Small intestine (tissue), 16 donors: ENCODE data around the gene PWWP2B. TPM values are rescaled to one million over a fixed set of nuclear protein-coding genes. Genes with fewer than 3 reads are reported as not detected.

Experiments
- DNase-seq, 2 donors: peaks; one replicate each; pipeline versions ENCODE4 v3.0.0 to v3.0.0-alpha.2; 2013
- FAIRE-seq: peaks from 2 replicates; lab custom pipeline; 2012; peaks lifted over from hg19 to GRCh38; lab: Jason Lieb, UNC
- H3K27ac ChIP-seq, 3 donors: one replicate each; pipeline ENCODE4 v1.5.1; 2013; ENCODE audit warnings: low read length in 2 of 3, mild to moderate bottlenecking in 2 of 3, control low read depth in 1 of 3, inconsistent platforms in 1 of 3, low read depth in 1 of 3, moderate library complexity in 1 of 3
- H3K27me3 ChIP-seq, 3 donors: one replicate each; pipeline ENCODE4 v1.6.1; 2013; ENCODE audit warnings: low read length in 3 of 3, inconsistent platforms in 1 of 3; ENCODE audit not compliant: control insufficient read depth in 3 of 3, insufficient read depth in 3 of 3
- H3K36me3 ChIP-seq, 3 donors: one replicate each; pipeline ENCODE4 v1.6.1; 2013; ENCODE audit warnings: low read length in 3 of 3, inconsistent platforms in 1 of 3, low read depth in 1 of 3, mild to moderate bottlenecking in 1 of 3, moderate library complexity in 1 of 3; ENCODE audit not compliant: control insufficient read depth in 3 of 3, insufficient read depth in 2 of 3
- H3K4me1 ChIP-seq, 3 donors: one replicate each; pipeline ENCODE4 v1.6.1; 2013; ENCODE audit warnings: low read length in 2 of 3, inconsistent platforms in 1 of 3, low read depth in 1 of 3, mild to moderate bottlenecking in 1 of 3, moderate library complexity in 1 of 3; ENCODE audit not compliant: control insufficient read depth in 3 of 3, insufficient read depth in 2 of 3
- H3K4me3 ChIP-seq, 3 donors: one replicate each; pipeline ENCODE4 v1.5.1; 2013; ENCODE audit warnings: low read length in 3 of 3, control low read depth in 1 of 3, inconsistent platforms in 1 of 3, low read depth in 1 of 3, mild to moderate bottlenecking in 1 of 3, moderate library complexity in 1 of 3
- H3K9me3 ChIP-seq, 2 donors: one replicate each; pipeline ENCODE4 v1.6.1; 2013; ENCODE audit warnings: low read depth in 1 of 2, low read length in 1 of 2; ENCODE audit not compliant: control insufficient read depth in 2 of 2, insufficient read depth in 1 of 2
- WGBS, 3 donors: extraction: QIAGEN DNeasy Blood & Tissue Kit; methylation state at CpG; one replicate each; pipeline ENCODE4 v1.1.7; 2013; 5-methylcytosine and 5-hydroxymethylcytosine counted together
- long read RNA-seq, 10 donors: transcript quantifications; one replicate each; lab custom pipeline, GENCODE V29; 2026
- polyA plus RNA-seq, 4 donors: library from polyadenylated mRNA; stranded (reverse) in 3 of 4; unstranded in 1 of 4; fragments of 200-250 nt in 3 of 4; fragments of 120-200 nt in 1 of 4; gene quantifications; one replicate each; pipeline versions ENCODE4 v1.2.1 to v1.2.3, GENCODE V29; 2013
- donor health status: healthy with polysubstance abuse.
- donor health status: control.
- donor health status: control.
- donor health status: Bipolar disorder and iron deficiency.
- donor health status: healthy.

PWWP2B gene
- 10 to 100 TPM in 2 of 4 donors, 1 to 10 TPM in 2; 7.0 to 34.6 (median 11.9) TPM for polyA plus RNA-seq
- long read RNA-seq, donor 1, transcript PWWP2B-201 (3 exons, 2,651 nt) = major isoform, 14 of 50 reads
- long read RNA-seq, donor 1, partial matches to known transcripts = 24 of 50 reads
- long read RNA-seq, donor 1, other reads (novel, unspliced or antisense) = 9 of 50 reads
- long read RNA-seq, donor 2, partial matches to known transcripts = 0 of 3 reads
- long read RNA-seq, donor 2, other reads (novel, unspliced or antisense) = 0 of 3 reads
- long read RNA-seq, donor 3, partial matches to known transcripts = 12 of 15 reads
- long read RNA-seq, donor 3, other reads (novel, unspliced or antisense) = 0 of 15 reads
- long read RNA-seq, donor 4 = 0 reads
- long read RNA-seq, donor 5, partial matches to known transcripts = 6 of 7 reads
- long read RNA-seq, donor 5, other reads (novel, unspliced or antisense) = 0 of 7 reads
- long read RNA-seq, donor 6, partial matches to known transcripts = 12 of 13 reads
- long read RNA-seq, donor 6, other reads (novel, unspliced or antisense) = 0 of 13 reads
- long read RNA-seq, donor 7 = 0 reads
- long read RNA-seq, donor 8 = 0 reads
- long read RNA-seq, donor 9, partial matches to known transcripts = 0 of 1 reads
- long read RNA-seq, donor 9, other reads (novel, unspliced or antisense) = 0 of 1 reads
- long read RNA-seq, donor 10, transcript PWWP2B-201 (3 exons, 2,651 nt) = major isoform, 7 of 26 reads
- long read RNA-seq, donor 10, partial matches to known transcripts = 18 of 26 reads
- long read RNA-seq, donor 10, other reads (novel, unspliced or antisense) = 0 of 26 reads

DNA sequence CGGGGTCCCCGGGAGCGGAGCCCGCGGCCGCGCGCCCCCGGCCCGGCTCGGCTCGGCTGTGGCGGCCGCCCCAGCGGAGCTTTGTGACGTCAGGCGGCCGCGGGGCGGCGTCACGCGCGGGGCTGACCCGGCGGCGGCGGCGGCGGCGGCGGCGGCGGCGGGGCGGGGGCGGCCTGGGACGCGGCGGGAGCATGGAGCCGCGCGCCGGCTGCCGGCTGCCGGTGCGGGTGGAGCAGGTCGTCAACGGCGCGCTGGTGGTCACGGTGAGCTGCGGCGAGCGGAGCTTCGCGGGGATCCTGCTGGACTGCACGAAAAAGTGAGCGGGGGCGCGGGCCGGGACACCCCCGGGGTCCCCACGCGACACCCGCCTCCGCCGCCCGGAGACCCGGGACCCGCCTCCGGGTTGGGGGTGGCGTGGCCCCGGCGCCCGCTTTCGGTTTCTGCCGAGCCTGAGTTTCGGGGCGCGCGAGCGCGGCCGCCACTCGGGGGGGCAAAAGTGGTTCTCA lies at the start of gene PWWP2B:
Gene PWWP2B, plus strand, starts transcription at position 165 of the 506 bp plus-strand sequence. Its CDS starts 27 bp downstream, at position 192.
- FAIRE-seq = no peak
- Histone ChIP-seq H3K4me1 (peaks cover 5 to 53% (median 6%) of the 10 kb centered on the region in 3 donors), H3K27me3 (no peaks in the 10 kb centered on the region), H3K4me3 (peak within 1 kb of the TSS; percentile 83 to 89 (median 87)), H3K9me3 (no peaks in the 10 kb centered on the region), H3K27ac (peak within 1 kb of the TSS; percentile 88 to 92 (median 88)), H3K36me3 (peaks cover 0 to 41% (median 0%) of the 10 kb centered on the region in 3 donors)
- peak; percentile 49 to 79 for DNase-seq
- 0 to 1% (median 0%) methylated on average over 23 to 86 of the region's 86 CpGs for WGBS, 3 donors

DNA sequence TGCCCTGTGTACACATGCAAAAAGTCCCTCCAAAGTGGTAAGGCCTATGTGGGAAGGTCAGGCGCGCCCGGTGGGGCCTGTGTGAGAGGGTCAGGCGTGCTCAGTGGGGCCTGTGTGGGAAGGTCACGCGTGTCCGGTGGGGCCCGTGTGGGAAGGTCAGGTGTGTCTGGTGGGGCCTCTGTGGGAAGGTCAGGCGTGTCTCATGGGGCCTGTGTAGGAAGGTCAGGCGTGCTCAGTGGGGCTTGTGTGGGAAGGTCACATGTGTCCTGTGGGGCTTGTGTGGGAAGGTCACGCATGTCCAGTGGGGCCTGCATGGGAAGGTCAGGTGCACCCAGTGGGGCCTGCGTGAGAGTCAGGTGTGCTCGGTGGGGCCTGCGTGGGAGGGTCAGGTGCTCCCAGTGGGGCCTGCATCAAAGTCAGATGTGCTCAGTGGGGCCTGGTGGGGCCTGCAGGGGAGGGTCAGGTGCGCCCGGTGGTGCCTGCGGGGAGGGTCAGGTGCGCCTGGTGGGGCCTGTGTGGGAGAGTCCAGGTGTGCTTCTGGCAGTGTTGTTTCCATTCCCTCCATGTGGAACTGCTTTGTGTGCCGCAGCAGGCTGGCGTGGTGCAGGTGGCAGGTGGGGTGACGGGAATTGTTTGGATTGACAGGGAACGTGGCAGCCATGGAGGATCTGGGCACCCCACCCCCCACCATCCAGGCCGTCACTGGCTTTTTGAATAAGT lies 49.6 kb upstream of the PWWP2B start:
- 92 to 98% (median 94%) methylated on average over 22 to 23 of the region's 23 CpGs for WGBS, 3 donors
- no peak for FAIRE-seq
- no peak overlapping the region for H3K4me3 ChIP-seq

DNA sequence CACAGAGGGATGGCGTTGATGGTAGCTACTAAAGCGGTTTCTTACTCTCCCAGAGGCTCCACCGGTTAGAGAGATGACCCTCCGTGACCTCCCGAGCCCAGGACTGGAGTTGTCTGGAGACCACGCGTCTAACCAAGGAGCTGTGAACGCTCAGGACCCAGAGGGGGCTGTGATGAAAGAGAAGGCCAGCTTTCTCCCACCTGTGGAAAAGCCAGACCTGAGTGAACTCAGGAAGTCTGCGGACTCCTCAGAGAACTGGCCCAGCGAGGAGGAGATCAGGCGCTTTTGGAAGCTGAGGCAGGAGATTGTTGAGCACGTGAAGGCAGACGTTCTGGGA lies 49.1 kb upstream of the PWWP2B start:
- FAIRE-seq = no peak
- WGBS, 3 donors = 83% methylated on average over 13 of the region's 13 CpGs

More for the DNA sequence above, 49.6 kb upstream of the PWWP2B start:
- peaks cover 0 to 5% of the 10 kb centered on the region in 2 donors for H3K9me3 ChIP-seq
- H3K27ac ChIP-seq = no peak overlapping the region
- no peak for DNase-seq
- H3K36me3 ChIP-seq = peaks cover under 1 to 44% (median 5%) of the 10 kb centered on the region in 3 donors
- no peaks in the 10 kb centered on the region for H3K27me3 ChIP-seq
- no peaks in the 10 kb centered on the region for H3K4me1 ChIP-seq

GRCh38 chr10:132349766-132350165 lies 47.2 kb upstream of the PWWP2B start:
- 84 to 89% (median 87%) methylated on average over 6 of the region's 6 CpGs for WGBS, 3 donors
- DNase-seq (no peak), FAIRE-seq (no peak)
- no peaks in the 10 kb centered on the region for H3K27me3 ChIP-seq
- no peaks in the 10 kb centered on the region for H3K4me1 ChIP-seq
- H3K4me3 ChIP-seq = no peak overlapping the region
- no peak overlapping the region for H3K27ac ChIP-seq
- H3K9me3 ChIP-seq = no peaks in the 10 kb centered on the region
- peaks cover 0 to 54% (median 5%) of the 10 kb centered on the region in 3 donors for H3K36me3 ChIP-seq

More for the DNA sequence above, 49.1 kb upstream of the PWWP2B start:
- peaks cover 0 to 45% (median 5%) of the 10 kb centered on the region in 3 donors for H3K36me3 ChIP-seq
- H3K27me3 ChIP-seq = no peaks in the 10 kb centered on the region
- H3K4me3 ChIP-seq = no peak overlapping the region
- H3K4me1 ChIP-seq = no peaks in the 10 kb centered on the region
- DNase-seq = no peak
- no peak overlapping the region for H3K27ac ChIP-seq
- peaks cover 0 to 2% of the 10 kb centered on the region in 2 donors for H3K9me3 ChIP-seq

DNA sequence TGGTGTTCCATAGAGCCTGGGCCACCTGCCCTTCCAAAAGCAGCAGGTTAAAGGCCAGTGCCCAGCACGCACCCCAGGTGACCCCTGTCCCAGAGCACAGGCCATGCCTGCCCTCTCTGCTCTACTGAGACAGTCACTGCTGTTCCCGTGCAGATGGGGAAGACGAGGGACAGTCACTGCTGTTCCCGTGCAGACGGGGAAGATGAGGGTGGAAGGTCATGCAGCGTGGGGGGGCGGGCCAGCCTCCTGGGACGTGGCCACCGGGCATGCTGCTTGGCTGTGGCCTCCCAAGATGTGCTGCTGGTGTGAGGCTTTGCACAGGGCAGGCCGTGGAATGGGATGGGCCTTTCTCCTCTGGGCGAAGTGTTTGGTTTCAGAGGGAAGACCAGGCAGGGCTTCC lies 46.6 kb upstream of the PWWP2B start:
- peaks cover 0 to 54% (median 4%) of the 10 kb centered on the region in 3 donors for H3K36me3 ChIP-seq
- H3K27me3 ChIP-seq = no peaks in the 10 kb centered on the region
- H3K27ac ChIP-seq = no peak overlapping the region
- no peaks in the 10 kb centered on the region for H3K4me1 ChIP-seq
- WGBS, 3 donors = 82 to 86% (median 84%) methylated on average over 11 of the region's 11 CpGs
- H3K9me3 ChIP-seq = no peaks in the 10 kb centered on the region
- DNase-seq (no peak), FAIRE-seq (no peak)
- no peak overlapping the region for H3K4me3 ChIP-seq

DNA sequence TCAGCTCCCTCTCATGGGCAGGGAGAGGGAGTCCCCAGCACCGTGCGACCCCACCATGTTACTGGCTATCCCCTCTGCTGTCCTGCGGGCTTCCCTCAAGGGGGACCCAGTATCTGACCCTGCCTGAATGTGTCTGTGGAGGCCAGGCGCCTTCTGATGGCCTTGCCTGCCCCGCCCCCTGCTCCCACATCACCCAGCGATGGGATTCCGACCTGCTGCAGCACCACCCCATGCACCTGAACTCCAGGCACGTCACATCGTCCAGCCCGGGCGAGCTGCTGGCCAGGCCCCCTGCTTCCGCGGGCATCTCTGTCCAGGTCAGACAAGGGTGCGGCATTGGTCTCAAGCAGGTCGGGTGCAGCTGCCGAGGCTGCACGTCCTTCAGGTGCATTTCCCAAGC lies 46.1 kb upstream of the PWWP2B start:
- H3K36me3 ChIP-seq = peaks cover 2 to 55% (median 3%) of the 10 kb centered on the region in 3 donors

DNA sequence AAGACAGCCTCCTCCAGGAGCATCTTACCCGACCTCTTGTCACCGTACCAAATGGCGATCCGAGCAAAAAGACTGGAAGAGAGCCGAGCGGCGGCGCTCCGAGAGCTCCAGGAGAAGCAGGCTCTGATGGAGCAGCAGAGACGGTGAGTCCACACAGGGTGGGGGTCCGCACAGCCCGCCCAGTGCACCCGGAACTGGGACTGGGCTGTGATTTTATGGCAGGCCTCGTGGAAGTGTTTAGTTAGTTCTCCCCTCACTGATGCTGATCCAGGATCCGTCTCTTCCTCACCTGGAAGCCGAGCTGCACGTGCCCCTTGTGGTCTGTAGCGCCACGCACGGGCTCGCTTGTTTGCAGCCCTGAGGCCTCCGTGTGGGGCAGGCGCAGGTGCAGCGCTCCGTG lies 45.4 kb upstream of the PWWP2B start:
- FAIRE-seq (no peak), DNase-seq (no peak)
- Histone ChIP-seq H3K36me3 (peaks cover 2 to 57% (median 3%) of the 10 kb centered on the region in 3 donors), H3K4me3 (no peak overlapping the region), H3K4me1 (no peaks in the 10 kb centered on the region), H3K9me3 (no peaks in the 10 kb centered on the region), H3K27ac (no peak overlapping the region), H3K27me3 (no peaks in the 10 kb centered on the region)
- 87 to 92% (median 91%) methylated on average over 25 of the region's 25 CpGs for WGBS, 3 donors

More for the DNA sequence above, 46.1 kb upstream of the PWWP2B start:
- Histone ChIP-seq H3K4me1 (no peaks in the 10 kb centered on the region), H3K9me3 (no peaks in the 10 kb centered on the region), H3K27ac (no peak overlapping the region), H3K4me3 (no peak overlapping the region), H3K27me3 (no peaks in the 10 kb centered on the region)
- no peak for DNase-seq
- no peak for FAIRE-seq
- WGBS, 3 donors = 92 to 95% (median 94%) methylated on average over 17 of the region's 17 CpGs
